ENCODE results near the gene TMEM108.

The TMEM108 gene

DNA sequence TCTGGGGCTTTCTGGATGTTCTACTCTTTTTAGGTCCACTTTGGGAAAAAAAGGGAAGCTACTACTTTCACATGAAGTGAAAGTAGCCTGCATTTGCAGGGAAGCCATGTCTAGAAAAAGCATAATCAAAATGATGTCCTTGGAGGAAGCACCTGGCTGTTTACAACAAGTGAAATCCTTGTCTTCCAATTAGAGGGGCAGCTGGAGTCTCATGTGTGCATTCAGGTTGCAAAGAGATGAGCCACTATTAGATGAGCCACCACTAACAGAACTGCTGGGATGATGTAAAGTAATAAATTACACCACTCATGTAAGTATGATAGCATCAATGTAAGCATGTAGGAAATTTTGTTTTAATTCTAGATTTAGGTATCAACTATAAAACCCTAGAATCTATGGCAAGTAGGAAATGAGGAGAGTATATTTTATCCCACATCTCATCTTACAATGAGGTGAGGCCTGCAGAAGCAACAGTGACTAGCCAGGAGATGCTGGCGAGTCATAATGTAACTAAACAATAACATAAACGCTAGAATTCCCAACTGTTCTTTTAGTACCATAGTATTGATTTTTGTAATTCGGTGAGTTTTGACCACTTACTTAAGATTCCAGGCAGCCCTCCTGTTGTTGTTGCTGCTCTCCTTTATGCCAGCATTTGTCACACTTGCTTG lies 75.9 kb downstream of the TMEM108 start:
- no peak for DNase-seq (ENCODE audit: low read depth in 4 of 4, low spot score in 1 of 4)

DNA sequence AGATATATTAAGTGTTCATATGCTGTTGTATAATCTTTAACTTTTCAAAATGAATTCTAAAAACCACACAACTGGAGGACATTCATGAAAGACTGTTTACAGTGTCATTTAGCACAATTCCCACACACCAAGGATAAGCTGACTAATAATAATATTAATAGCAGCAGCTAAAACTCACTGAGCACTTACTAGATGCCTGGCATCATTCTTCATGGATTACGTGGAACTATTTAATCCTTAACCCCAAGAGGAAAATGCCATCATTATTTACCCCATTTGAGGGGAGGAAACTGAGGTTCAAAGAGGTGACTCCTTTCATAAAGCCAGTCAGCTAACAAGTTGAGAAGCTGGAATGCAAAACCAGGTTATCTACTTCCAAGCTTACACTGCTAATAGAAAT lies 77.0 kb downstream of the TMEM108 start:
- no peak for DNase-seq (ENCODE audit: low read depth in 4 of 4, low spot score in 1 of 4)

DNA sequence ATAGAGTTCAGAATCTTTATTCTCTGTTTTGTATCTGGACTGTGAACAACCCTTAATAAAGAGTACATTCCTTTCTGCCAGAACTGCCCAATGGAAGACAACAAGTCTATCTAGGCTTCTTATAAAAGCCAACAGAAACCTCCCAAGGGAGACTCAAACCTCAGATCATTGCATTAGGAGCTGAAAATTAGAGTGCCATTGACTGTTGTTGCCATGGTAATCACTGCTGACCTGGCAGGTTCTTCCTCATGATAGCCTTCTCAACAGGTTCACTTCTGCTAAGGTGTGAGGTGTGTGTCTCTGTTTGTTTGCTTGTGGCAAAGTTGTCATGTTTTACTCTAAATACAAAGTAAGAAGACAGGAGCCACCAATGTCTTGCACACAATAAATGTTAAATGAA lies 79.2 kb downstream of the TMEM108 start:
- no peak for DNase-seq (ENCODE audit: low read depth in 4 of 4, low spot score in 1 of 4)

DNA sequence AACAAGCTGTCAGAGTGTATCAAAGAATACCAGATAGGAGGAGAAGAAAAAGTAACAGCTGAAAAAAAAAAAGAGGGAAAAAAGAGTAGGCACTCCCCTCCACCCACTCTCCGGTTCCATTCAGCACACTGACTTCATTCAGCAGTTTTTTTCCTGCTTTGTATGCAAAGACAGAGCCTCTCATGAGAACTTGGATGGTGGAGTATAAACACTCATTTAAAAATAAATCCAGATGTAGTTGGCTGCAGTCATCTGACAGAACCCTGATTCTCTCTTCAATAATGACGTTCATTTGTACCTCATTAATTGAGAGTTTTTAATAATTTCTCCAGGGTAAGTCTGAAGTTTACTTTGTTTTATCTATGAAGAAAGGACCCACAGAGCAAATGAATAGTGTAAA lies 81.0 kb downstream of the TMEM108 start:
- no peak for DNase-seq (ENCODE audit: low read depth in 4 of 4, low spot score in 1 of 4)

DNA sequence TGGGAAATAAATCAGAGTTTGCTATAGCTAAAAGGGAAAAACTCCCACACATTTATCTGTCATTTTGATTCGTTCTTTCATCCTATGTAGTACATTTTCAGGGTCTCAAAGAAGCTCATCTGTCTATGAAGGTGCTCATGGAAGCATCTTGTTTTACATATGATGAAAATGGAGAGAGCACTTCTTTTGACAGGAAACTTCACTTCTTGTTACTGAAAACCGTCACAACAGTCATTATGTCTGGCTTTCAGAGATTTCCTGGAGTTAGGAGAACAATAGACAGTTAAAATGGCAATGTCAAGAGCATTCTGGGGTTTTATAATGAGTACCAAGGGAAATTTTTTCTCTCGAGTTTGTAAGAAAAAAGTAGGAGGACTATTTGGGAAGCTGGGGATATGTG lies 83.3 kb downstream of the TMEM108 start:
- no peak for DNase-seq (ENCODE audit: low read depth in 4 of 4, low spot score in 1 of 4)

DNA sequence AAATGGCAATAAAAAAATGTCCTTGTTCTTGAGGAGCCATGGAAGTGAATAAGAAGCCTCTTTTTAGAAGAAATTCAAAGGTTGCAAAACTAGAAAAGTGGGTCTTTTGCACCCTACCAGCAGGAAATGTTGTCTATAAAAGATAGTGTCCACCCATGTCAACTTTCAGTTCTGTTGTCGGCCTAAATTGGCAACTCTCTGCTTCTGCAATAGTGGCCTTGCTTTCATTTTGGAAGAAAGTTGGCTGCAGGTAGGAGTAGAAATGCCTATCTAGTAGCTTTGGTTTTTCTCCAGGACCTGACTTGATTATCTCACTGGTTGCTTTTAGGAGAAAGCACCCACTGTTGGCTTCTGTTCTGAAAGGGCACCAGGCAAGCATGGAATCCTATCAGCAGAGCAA lies 85.4 kb downstream of the TMEM108 start:
- DNase-seq (ENCODE audit: low read depth in 4 of 4, low spot score in 1 of 4), result no peak

DNA sequence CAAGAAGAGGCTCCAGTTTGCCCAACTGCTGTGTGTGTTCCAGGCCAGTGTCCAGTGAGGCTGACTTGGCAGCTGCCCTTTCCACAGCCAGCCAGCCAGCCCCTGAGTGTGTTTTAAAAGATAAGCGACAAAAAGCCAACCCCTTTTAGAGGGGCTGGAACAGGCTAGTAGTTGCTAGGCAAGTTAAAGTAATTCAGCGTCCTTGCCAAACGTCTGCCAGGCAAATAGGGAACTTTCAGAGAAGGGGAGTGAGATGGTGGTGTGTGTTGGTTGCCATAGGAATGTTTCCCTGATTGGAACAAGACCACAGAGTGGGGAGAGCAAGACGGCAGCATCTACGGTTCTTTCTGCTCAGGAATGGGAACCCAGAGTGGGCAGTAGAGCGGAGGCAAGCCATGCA lies 86.3 kb downstream of the TMEM108 start:
- no peak for DNase-seq (ENCODE audit: low read depth in 4 of 4, low spot score in 1 of 4)

DNA sequence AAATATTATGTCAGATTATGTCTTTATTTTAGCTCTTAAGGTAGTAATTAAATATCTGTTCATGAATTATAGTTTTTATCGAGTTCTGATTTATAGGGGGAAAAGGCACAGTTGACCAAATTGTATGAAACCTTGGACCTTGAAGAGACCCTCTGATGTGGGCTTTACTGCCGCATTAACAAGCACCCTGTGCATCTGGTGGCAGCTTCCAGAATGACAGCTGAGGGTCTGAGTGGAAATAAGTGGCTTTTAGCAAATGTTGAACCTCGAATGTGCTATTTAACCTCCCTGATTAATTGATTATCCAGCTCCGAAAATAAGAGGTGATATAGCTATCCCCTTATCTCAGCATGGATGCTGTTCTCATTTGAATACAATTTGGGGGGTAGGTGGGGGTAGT lies 87.0 kb downstream of the TMEM108 start:
- no peak for DNase-seq (ENCODE audit: low read depth in 4 of 4, low spot score in 1 of 4)

DNA sequence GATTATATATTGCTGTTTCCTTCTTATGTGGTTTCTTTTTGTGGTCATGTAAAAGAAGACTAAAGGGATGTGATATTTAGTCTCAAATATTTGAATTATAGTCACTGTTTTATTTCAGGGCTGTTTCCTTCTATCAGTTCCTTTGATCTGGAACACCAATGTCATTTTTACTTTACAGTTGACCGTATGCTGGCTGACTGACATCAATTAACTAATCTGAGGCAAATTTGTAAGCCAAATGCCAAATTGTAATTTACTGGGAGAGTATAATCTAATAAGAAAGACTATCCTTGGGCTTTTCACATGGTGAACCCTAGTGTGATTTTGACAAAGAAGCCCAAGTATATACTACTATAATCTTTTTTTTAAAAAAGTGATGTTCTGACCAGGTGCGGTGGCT lies 87.6 kb downstream of the TMEM108 start:
- DNase-seq (ENCODE audit: low read depth in 4 of 4, low spot score in 1 of 4), result no peak

DNA sequence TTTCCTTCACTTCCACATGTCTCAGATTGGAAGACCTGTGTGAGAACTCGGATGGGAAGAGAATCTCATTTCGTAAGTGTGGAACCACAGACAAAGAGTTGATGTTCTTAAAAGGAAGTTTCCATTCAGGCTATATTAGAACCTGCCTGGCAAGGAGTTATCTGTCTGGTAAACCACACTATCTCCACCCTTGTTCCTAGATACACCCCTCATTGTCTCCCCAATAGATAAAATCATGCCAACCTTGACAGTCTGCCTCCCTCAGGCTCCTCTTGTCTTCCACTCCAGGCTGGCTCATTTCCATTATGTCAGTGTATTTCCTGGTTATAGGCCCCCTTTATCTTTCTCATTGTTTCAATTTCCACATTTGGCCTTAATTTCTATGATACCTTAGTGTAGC lies 89.2 kb downstream of the TMEM108 start:
- no peak for DNase-seq (ENCODE audit: low read depth in 4 of 4, low spot score in 1 of 4)

DNA sequence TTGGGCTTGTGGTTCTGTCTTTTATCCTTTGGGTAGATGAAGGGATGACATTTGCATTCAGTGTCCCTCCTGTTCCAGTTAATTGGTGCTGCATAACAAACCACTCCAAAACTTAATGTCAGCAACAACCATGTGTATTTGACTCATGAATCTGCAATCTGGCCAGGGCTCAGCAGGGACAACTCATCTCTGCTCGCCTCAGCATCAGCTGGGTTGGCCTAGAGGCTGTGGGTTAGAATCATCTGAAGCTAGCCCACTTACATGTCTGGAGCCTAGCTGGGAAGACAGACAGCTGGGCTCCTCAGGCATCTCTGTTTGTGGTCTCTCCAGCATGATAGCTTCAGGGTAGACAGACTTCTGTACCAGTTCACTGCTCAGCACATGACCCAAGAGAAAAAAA lies 92.0 kb downstream of the TMEM108 start:
- DNase-seq (ENCODE audit: low read depth in 4 of 4, low spot score in 1 of 4), result no peak

DNA sequence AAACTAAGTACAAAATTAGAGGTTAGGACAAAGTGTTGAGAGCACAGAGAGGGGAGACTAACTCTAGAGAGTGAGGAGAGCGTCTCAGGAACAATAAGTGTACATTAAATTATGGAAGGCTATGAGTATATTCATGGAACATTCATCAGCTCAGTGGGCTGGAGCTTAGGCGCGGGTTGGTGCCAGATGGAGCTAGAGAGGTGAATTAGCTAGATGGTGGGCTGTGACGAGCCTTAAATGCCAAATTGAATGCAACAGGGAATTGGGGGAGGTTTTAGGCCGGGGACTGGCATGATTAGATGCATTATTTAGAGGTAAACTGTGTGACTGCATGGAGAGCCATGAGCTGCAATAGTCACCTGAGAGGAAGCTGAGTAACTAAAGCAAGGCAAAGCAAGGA lies 97.1 kb downstream of the TMEM108 start:
- DNase-seq (ENCODE audit: low read depth in 4 of 4, low spot score in 1 of 4), result no peak

DNA sequence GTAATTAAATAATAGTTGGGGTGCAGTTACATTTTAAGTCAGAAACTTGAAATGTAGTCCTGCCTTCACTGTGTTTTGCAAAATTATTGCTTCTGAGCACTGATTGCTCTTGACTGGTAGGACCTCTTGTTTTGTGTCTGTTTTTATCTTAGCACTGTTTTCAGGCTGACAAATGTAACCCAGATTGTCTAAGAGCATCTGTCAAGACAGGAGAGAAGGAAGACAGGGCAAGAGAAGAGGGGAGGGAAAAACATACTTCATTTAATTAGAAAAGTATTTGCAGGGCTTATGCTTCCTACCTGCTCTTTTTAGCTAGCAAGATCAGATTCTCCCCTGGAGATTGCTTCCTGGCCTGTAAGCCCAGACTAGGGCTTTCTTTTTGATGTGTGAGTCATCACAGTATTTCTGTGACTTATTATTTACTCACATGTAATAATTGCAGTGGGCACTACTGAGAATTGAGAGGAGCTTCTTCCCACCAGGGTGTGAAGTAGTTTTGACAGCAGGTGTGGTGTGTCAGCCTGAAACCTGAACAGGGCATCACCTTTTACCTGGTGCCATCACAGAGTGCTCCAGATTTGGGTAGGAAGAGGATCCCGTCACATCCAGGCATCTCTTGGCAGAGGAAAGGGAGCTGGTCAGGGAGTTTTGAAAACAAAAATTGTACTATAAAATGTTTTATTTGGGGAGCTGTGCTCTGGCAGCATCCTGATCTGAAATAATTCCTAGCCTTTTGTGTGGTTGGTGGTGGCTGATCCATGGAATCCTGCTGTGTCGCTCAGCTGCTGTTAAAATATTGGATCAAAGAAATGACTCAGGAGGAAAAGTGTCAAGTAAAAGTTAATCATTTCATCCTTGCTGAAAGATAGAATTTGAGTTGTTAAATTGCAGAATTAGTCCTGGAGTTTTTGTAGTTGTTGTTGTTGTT lies 98.2 kb downstream of the TMEM108 start:
- DNase-seq (ENCODE audit: low read depth in 4 of 4, low spot score in 1 of 4), result no peak

DNA sequence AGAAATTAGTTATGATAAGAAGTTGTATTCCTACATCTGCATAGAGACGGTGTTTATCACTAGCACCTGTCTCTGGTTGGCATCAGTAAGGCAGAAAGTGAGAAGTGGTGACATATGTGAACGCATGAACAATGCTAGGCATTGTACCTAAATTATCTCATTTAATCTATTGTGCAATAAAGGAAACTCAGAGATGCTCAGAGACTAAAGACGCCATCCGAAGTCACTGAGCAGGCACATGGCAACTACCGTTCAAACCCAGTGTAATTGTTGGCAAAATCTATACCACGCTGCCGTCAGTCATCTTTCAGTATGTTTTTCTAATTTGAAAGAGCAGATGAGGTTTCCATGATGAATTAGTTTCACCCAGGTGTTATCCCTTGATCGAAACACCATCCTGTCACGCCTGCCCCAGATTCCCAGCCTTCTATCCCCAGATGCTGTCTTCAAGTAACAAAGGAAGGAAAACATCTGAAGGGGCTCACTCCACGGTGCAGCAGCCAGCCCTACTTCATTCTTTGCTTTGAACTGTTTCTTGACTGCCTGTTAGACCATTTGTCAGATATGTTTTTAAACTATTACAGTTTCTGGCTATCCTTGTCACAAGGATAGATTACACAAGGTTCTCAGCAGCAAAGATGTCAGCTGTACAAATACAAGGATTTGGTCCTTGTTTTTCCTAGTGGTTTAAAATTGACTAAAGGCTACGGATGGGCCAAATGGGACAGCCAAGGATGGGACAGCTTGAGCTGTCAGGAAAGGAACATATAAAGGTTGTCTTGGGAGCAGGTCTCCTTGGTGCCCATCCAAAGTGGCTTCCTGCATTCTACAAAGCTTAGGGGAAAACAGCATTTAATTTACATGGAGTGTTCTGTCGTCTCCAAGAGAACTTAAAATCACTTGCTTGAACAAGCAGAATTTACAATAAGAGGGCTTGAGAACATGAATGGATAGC lies 99.1 kb downstream of the TMEM108 start:
- DNase-seq (ENCODE audit: low read depth in 4 of 4, low spot score in 1 of 4), result no peak

DNA sequence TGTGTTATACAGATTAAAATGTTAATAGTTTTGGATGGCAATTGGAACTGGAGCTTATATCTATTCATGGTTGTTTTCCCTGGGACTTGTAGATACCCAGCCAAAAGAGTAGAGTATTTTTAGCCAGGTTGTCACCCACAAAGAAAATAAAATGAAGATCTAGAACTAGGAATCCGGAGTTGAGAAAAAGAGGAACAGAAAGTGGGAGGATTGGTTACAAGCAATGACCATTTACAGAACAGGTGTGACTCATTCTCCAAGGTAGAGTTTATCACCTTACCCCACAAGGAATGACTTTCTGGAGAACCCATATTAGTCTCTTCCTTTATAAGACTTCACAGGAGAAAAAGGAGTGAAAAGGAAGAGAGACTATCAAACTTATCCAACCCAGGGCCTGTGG lies 99.8 kb downstream of the TMEM108 start:
- no peak for DNase-seq (ENCODE audit: low read depth in 4 of 4, low spot score in 1 of 4)

DNA sequence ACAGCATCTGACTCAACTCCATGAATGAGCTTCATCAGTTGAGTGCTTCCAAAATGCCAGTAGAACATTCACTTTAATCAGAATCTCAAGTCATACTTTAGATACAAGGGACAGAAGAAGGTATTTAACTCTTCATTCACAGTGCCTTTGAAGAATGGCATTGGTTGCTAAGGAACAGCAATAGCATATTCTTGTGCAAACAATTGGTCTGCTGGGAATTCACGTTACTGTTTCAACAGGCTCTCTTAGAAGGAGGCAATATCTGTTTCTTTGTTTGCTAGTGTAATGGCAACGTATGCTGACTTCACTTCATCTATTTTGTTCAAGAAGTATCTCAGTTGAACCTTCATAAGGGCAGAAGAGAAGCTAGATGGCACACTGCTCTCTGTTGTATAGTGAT lies 113.9 kb downstream of the TMEM108 start:
- DNase-seq (ENCODE audit: low read depth in 4 of 4, low spot score in 1 of 4), result no peak

DNA sequence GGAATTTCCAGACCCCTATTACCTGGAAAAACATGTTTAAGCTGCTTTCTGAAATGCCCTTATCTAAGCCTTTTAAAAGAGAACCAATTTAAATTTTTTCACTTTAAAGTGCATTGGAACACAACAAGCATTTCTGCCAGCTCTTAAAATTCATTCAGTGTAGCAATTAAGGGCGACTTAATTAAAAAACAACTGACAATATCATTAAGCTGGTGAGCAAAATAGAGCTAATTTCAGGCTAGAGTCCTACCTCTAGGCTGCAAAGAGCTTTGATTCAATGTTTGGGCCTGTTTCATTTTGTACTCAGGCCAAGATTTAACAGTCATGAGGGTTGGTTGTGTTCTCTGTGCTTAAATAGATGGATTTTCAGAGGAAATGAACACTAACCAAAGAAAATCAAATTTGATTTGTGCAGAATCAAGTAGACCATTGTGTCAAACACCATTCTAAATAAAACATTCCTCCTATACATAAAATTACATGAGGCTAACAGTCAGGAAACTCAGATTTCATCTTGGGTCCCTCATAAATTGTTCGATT lies 114.6 kb downstream of the TMEM108 start:
- no peak for DNase-seq (ENCODE audit: low read depth in 4 of 4, low spot score in 1 of 4)

DNA sequence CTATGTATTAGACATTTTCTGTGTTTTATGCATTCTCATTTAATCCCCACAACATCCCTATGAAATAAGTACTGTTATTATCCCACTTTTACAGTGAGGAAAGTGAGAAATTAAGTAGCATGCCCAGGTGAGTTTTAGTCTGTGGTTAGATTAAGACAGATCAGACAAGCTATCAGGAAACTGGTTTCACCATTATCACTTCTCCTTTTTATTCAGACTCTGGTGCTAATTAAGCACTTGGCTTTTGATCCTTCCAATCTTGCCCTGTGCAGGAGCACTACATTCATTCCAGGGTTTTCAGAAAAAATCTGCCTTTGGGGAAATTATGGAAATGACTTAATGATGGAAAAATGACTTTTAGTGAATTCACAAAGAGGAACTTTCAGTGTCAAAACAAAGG lies 115.2 kb downstream of the TMEM108 start:
- no peak for DNase-seq (ENCODE audit: low read depth in 4 of 4, low spot score in 1 of 4)

DNA sequence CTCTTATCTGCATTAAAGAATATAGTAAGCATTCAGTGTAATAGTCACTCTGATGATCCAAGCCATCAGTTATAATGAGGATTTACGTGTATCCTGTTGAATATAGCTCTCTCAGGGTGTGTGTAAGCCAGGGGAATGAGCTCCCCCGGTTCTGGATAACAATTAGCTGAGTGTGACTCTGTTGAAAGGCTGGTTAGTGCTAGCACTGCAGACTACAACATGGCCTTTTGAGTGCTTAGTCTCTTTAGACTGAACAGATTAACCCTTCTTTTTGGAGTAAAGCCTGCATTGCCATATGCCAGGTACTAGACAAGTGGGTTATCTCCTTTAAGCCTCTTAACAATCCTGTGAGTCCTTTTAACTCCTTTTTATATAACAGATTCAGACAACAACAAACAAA lies 119.5 kb downstream of the TMEM108 start:
- DNase-seq (ENCODE audit: low read depth in 4 of 4, low spot score in 1 of 4), result no peak

DNA sequence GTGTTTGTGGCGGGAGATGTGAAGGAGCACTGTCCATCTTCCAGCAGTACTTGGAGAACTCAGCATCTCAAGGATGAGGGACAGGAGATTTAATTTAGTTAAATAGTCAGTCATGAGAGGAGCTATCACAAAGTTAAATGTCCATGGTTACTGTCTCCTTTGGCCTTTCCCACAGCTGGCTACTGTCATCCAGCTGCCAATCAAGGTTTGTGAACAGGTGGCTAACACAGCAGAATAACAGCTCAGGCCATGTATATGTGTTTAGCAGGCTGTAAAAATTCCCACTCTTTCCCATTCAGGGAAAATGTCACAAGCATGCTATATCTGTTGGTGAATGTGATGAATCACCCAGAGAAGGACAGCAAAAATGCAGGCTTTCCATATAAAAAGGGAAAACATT lies 120.5 kb downstream of the TMEM108 start:
- DNase-seq (ENCODE audit: low read depth in 4 of 4, low spot score in 1 of 4), result no peak

Data from stimulated activated CD4-positive, alpha-beta T cell treated with anti-CD3 and anti-CD28 coated beads, Interleukin-1b, Interleukin-23, amount 100 ng/mL, for 24 hours (primary cell).